ENCODE measurements around the gene CALML5.

CALML5 gene

GRCh38 chr10:5514226-5514850, 15.0 kb upstream of the CALML5 start:
- no peak for DNase-seq

GRCh38 chr10:5512881-5513612, 13.7 kb upstream of the CALML5 start:
- peak in 1 of 2 experiments; percentile 10 for DNase-seq

GRCh38 chr10:5512331-5512730, 13.0 kb upstream of the CALML5 start:
- no peak for DNase-seq

- no peak for DNase-seq
Observed at GRCh38 chr10:5511885-5512280, 12.5 kb upstream of the CALML5 start.

- no peak for DNase-seq
Observed at GRCh38 chr10:5511231-5511884, 12.0 kb upstream of the CALML5 start.

GRCh38 chr10:5510281-5511072, 11.1 kb upstream of the CALML5 start:
- DNase-seq: no peak

GRCh38 chr10:5509691-5510090, 10.3 kb upstream of the CALML5 start:
- no peak for DNase-seq

GRCh38 chr10:5509236-5509635, 9.9 kb upstream of the CALML5 start:
- no peak for DNase-seq

GRCh38 chr10:5508786-5509185, 9.4 kb upstream of the CALML5 start:
- DNase-seq: no peak

GRCh38 chr10:5508161-5508604, 8.8 kb upstream of the CALML5 start:
- no peak for DNase-seq

- no peak for DNase-seq
Observed at GRCh38 chr10:5507649-5508131, 8.3 kb upstream of the CALML5 start.

GRCh38 chr10:5506751-5507648, 7.6 kb upstream of the CALML5 start:
- DNase-seq: no peak

- DNase-seq: no peak
Observed at GRCh38 chr10:5506246-5506645, 6.9 kb upstream of the CALML5 start.

GRCh38 chr10:5504146-5505072, 5.0 kb upstream of the CALML5 start:
- DNase-seq: no peak

GRCh38 chr10:5503477-5503835, 4.1 kb upstream of the CALML5 start:
- DNase-seq: no peak

- DNase-seq: no peak
Observed at GRCh38 chr10:5502571-5503476, 3.5 kb upstream of the CALML5 start.

GRCh38 chr10:5502061-5502521, 2.7 kb upstream of the CALML5 start:
- DNase-seq: no peak

- no peak for DNase-seq
Observed at GRCh38 chr10:5500910-5501309, 1.5 kb upstream of the CALML5 start.

- no peak for DNase-seq
Observed at GRCh38 chr10:5500162-5500670, 846 bp upstream of the CALML5 start.
